Erythroblast (primary cell): Measurements from ENCODE around the gene ZNF407.

Experiments
- GATA1 ChIP-seq: IDR thresholded peaks from 2 replicates; pipeline ENCODE4 v1.6.1; 2011; ENCODE audit warnings: low read depth, mild to moderate bottlenecking, control low read depth, low read length, moderate library complexity
- POLR2A ChIP-seq: IDR thresholded peaks from 2 replicates; pipeline ENCODE4 v1.6.1; 2011; ENCODE audit warnings: mild to moderate bottlenecking, low read length

DNA sequence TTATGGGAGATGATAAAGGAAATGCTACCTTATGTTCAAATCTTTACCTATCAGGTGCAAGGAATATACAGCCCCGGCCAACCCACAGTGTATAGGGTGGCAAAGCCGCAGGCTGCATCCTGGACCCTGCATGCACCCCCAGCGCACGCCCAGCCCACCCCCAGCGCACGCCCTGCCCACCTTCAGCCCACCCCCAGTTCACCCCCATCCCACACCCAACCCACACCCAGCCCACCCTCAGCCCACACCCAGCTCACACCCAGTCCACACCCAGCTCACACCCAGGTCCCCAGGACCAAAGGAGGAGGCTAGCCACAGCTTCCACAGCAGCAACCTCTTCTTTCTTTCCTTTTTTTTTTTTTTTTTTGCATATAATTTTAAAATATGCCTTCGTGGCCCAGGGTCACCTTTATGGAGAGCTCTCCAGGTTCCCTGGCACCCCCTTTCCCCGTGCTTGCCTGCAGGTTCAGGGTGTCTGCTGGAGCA, 490.4 kb downstream of the ZNF407 start:
- no peak for TF ChIP-seq POLR2A
- no peak for TF ChIP-seq GATA1
